ENCODE results near the gene ITGBL1. TPM values are rescaled to one million over a fixed set of nuclear protein-coding genes. Genes with fewer than 3 reads are reported as not detected.

Gene ITGBL1
- total RNA-seq, 2 experiments from 2014 or later, result not detected

- Mint-ChIP-seq H3K36me3 (ENCODE audit: low read depth) (no peaks in the 10 kb centered on the region), H3K27ac (no peak overlapping the region), H3K9me3 (no peaks in the 10 kb centered on the region), H3K4me3 (no peak overlapping the region), H3K27me3 (peaks cover 15% of the 10 kb centered on the region), H3K4me1 (ENCODE audit: low read depth) (no peaks in the 10 kb centered on the region)
- no peak overlapping the region for H3K27ac ChIP-seq (ENCODE audit: low read depth in 1 of 2, low read length in 2 of 2)
- no peak for ATAC-seq (ENCODE audit: poor library complexity)
- no peak overlapping the region for H3K4me3 ChIP-seq (ENCODE audit: low read length)
- no peaks in the 10 kb centered on the region for H3K4me1 ChIP-seq (ENCODE audit: insufficient read depth, low read length)
- TF ChIP-seq CTCF (IDR thresholded peaks at IDR 0.05), result no peak
- H3K27me3 ChIP-seq (ENCODE audit: control insufficient read depth in 1 of 2, insufficient read depth in 2 of 2, low read length in 2 of 2), result no peaks in the 10 kb centered on the region
- intact Hi-C loops (cut with DNase I, micrococcal nuclease), result no loop called here
- DNase-seq, result no peak
- POLR2A ChIA-PET, result interaction anchor here (0.6 kb wide), 1 partner anchor 715 kb away, joined by 3 read pairs; no protein-coding TSS in a partner anchor
- H3K36me3 ChIP-seq (ENCODE audit: insufficient read depth, low read length), result no peaks in the 10 kb centered on the region
- CTCF ChIA-PET, result no interaction called here
- H3K9me3 ChIP-seq (ENCODE audit: control insufficient read depth in 1 of 2, insufficient read depth in 1 of 2, low read length in 2 of 2), result no peaks in the 10 kb centered on the region
Observed at GRCh38 chr13:101425623-101426022, 26.9 kb upstream of the ITGBL1 start.

- Mint-ChIP-seq H3K4me3 (no peak overlapping the region), H3K4me1 (ENCODE audit: low read depth) (no peaks in the 10 kb centered on the region), H3K9me3 (no peaks in the 10 kb centered on the region), H3K27ac (no peak overlapping the region), H3K36me3 (ENCODE audit: low read depth) (no peaks in the 10 kb centered on the region), H3K27me3 (peaks cover 34% of the 10 kb centered on the region)
- TF ChIP-seq CTCF (IDR thresholded peaks at IDR 0.05), result no peak
- Histone ChIP-seq H3K27me3 (ENCODE audit: control insufficient read depth in 1 of 2, insufficient read depth in 2 of 2, low read length in 2 of 2) (peaks cover 4 to 6% of the 10 kb centered on the region in 2 experiments), H3K36me3 (ENCODE audit: insufficient read depth, low read length) (no peaks in the 10 kb centered on the region), H3K27ac (ENCODE audit: low read depth in 1 of 2, low read length in 2 of 2) (no peak overlapping the region), H3K4me1 (ENCODE audit: insufficient read depth, low read length) (no peaks in the 10 kb centered on the region), H3K4me3 (ENCODE audit: low read length) (no peak overlapping the region), H3K9me3 (ENCODE audit: control insufficient read depth in 1 of 2, insufficient read depth in 1 of 2, low read length in 2 of 2) (no peaks in the 10 kb centered on the region)
- ATAC-seq (ENCODE audit: poor library complexity), result no peak
- POLR2A ChIA-PET, result no interaction called here
- intact Hi-C loops (cut with DNase I, micrococcal nuclease), result no loop called here
- CTCF ChIA-PET, result no interaction called here
- no peak for DNase-seq
Observed at GRCh38 chr13:101429733-101430132, 22.7 kb upstream of the ITGBL1 start.

GRCh38 chr13:101433895-101434294, 18.6 kb upstream of the ITGBL1 start:
- H3K27me3 Mint-ChIP-seq, result peaks cover 32% of the 10 kb centered on the region
- TF ChIP-seq CTCF (IDR thresholded peaks at IDR 0.05), result no peak
- no peak overlapping the region for H3K27ac Mint-ChIP-seq
- no peaks in the 10 kb centered on the region for H3K36me3 Mint-ChIP-seq (ENCODE audit: low read depth)
- no peaks in the 10 kb centered on the region for H3K4me1 Mint-ChIP-seq (ENCODE audit: low read depth)
- no peaks in the 10 kb centered on the region for H3K9me3 ChIP-seq (ENCODE audit: control insufficient read depth in 1 of 2, insufficient read depth in 1 of 2, low read length in 2 of 2)
- ChIA-PET CTCF (no interaction called here), POLR2A (no interaction called here)
- no peak overlapping the region for H3K27ac ChIP-seq (ENCODE audit: low read depth in 1 of 2, low read length in 2 of 2)
- DNase-seq, result no peak
- intact Hi-C loops (cut with DNase I, micrococcal nuclease), result no loop called here
- no peak overlapping the region for H3K4me3 Mint-ChIP-seq
- no peak for ATAC-seq (ENCODE audit: poor library complexity)
- no peaks in the 10 kb centered on the region for H3K4me1 ChIP-seq (ENCODE audit: insufficient read depth, low read length)
- H3K27me3 ChIP-seq (ENCODE audit: control insufficient read depth in 1 of 2, insufficient read depth in 2 of 2, low read length in 2 of 2), result peaks cover 6 to 7% of the 10 kb centered on the region in 2 experiments
- no peaks in the 10 kb centered on the region for H3K36me3 ChIP-seq (ENCODE audit: insufficient read depth, low read length)
- no peak overlapping the region for H3K4me3 ChIP-seq (ENCODE audit: low read length)
- no peaks in the 10 kb centered on the region for H3K9me3 Mint-ChIP-seq
